SHP77 (cell line): ENCODE measurements around the gene FBRS.
"Not testable (repeated sequence)": the region's sequence is repeated elsewhere in the genome, so short reads cannot be mapped to it uniquely, and the experiment has no call there.

Experiments used
- DNase-seq, 2 experiments: peaks; one replicate each; lab custom pipeline; 2025; lab: John Stamatoyannopoulos, UW

FBRS gene

DNA sequence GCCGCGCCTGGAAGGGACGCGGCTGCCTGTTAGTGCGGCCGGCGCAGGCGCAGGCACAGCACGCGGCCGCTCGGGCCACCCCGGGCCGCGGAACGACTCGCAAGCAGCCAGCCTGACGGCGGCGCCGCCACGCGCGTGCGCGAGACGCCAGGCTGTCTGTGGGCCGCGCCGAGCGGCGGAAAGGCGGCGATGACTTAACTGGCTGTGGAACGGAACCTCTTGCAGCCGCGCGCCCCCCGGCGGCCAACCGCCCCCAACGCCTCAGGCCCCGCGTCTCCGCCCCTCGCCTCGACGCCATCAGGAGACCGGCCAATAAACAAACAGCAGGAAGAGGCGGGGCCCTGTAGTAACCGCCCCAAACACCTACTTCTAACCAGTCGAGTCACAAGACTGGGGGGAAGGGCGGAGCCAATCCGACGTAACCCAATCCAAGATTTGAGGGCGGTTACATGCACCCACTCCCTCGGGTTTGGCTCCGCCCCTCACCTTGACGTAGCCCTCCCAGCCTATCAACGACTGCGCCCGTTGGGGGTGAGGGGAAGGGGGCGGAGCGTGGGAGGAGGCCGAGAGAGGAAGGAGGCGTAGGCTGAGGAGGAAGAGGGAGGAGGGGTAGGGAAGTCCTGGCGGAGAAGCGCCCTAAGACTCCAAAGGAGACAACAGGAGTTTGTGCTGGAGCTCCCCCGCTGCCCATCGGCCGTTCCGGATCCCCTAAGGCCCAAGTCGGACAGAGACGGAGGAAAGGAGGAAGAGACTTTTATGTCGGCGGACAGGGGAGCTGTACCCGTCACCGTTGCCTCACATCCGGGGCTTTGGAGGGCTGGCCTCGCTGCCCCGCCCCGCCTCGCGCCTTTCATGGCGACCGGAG is at the start of gene FBRS:
FBRS (plus strand) TSS at position 566 of the 865 bp plus-strand sequence. CDS start 1,088 bp downstream, outside the sequence.
- DNase-seq: peak; percentile 100

GRCh38 chr16:30609002-30609925 is 49.0 kb upstream of the FBRS start:
- DNase-seq: peak; percentile 36 to 49

GRCh38 chr16:30609926-30610839 is 48.0 kb upstream of the FBRS start, which contains the start of gene ZNF689:
Gene ZNF689 (minus strand): TSS chr16:30610389. CDS start chr16:30610041, 348 bp downstream.
- DNase-seq: peak; percentile 98

- peak; percentile 92 to 94 for DNase-seq
Observed at GRCh38 chr16:30615358-30616091, 42.7 kb upstream of the FBRS start.

- DNase-seq: peak; percentile 10 to 29
Observed at GRCh38 chr16:30619202-30619601, 39.0 kb upstream of the FBRS start.

DNA sequence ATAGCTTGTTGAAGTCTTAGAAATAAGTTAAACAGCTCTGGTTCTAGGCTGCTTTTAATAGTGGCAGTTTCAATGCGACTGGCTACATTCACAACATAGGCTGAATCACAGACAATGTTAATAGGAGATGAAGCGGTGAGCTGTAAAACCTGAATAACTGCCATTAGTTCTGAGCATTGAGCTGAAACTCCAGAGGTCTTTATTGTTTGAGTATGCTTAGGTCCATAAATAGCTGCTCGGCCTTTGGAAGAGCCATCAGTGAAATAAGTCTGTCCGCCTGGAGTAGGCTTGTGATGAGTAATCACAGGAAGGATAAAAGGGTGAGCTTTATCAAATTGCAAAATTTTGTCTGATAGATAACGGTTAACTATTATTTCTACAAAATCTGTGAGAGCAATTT is 38.6 kb upstream of the FBRS start:
- peak; percentile 15 to 23 for DNase-seq

DNA sequence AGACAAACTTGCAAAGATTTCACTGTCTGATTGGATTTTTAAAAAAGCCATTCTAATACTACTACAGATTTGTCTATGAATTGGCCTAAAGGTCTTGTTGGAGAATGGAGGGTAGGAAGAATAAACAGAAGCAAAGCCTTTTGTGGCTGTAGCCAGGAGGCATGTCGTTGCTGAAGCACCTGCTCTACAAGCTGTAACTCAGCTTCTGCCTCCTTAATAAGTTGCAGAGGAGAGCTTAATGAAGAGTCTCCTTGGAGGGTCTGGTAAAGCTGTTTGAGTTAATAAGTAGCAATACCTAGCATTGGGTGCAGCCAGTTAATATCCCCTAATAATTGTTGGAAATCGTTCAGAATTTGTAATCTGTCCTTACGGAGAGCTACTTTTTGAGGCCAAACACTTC is 38.1 kb upstream of the FBRS start:
- DNase-seq: peak in 1 of 2 experiments; percentile 20

DNA sequence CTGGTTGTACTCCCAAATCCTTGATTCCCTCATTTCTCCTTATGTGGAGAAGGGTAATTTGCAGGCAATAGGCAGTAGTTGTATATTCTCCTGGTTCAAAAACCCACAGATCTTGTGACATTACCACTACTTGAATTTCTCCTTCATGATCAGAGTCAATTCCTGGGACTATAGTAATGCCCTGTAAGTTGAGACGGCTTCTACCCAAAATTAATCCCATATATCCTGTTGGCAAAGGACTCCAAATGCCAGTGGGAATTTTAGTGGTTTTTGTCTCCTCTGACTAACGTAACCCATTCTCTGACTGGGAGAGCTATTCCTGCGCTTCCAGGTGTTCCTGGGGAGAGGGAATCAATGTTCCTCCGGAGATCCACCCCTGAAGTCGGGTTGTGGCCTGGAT is 36.5 kb upstream of the FBRS start:
- no peak for DNase-seq

GRCh38 chr16:30622455-30623032 is 35.7 kb upstream of the FBRS start:
- DNase-seq: no peak

DNA sequence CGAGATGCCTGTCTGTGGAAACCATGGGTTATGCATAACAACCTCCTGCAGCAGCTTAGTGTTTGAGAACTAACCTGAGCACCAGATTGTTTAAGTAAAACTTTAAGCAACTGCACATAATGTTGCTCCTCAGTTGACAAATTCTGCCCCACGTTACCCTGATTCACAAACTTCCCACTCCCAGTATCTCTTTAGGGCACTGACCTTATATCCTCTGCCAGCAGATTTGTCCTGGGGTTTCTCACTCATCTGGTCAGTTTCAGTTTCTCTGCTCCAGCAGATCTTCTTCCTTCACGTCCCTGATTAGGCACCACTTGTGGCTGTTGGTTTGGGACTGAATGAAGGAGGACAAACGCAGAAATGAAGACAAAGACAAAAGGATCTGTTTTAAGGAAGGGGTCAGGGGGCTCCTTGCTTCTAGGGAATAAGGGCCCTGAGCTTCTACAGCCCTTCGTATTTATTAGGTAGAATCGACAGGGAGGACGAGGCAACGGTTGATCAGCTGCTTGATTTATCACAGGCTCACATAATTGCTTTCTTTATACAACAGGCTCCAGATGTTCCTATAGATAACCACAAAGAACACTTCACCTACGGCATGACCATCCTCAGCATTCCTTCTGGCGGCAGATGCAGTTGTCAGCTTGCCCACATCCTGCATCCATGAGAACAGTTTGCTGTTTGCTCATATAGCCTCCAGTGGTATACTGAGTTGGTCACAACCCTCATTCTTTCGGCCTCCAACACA is 34.5 kb upstream of the FBRS start:
- peak; percentile 25 to 28 for DNase-seq

DNA sequence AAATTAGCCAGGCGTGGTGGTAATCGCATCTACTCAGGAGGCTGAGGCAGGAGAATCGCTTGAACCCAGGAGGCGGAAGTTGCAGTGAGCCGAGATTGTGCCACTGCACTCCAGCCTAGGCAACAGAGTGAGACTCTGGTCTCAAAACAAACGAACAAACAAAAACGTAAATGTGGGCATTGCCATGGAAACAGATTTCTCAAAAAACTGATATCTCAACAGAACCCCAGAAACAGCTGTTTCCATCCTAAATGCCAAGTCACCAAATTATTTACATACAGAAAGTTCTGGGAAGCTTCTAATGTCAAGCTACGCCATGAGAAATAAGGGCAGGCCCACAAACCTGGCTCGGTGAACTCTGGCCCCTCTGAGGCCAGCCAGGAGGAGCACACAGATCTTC is 32.0 kb upstream of the FBRS start:
- DNase-seq: no peak

- peak; percentile 86 to 87 for DNase-seq
Observed at GRCh38 chr16:30628628-30629540, 29.3 kb upstream of the FBRS start.

DNA sequence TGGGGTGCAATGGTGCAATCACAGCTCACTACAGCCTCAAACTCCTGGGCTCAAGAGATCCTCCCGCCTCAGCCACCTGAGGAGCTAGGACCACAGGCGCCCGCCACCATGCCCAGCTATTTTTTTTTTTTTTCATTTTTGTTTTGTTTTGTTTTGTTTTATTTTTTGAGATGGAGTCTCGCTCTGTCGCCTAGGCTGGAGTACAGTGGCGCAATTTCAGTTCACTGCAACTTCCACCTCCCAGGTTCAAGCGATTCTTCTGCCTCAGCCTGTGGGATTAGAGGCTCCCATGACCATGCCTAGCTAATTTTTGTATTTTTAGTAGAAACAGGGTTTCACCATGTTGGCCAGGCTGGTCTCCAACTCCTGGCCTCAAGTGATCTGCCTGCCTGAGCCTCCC is 25.8 kb upstream of the FBRS start:
- DNase-seq: not testable (repeated sequence)

GRCh38 chr16:30633526-30633925 is 24.7 kb upstream of the FBRS start:
- no peak for DNase-seq

GRCh38 chr16:30636599-30636998 is 21.6 kb upstream of the FBRS start:
- no peak for DNase-seq

DNA sequence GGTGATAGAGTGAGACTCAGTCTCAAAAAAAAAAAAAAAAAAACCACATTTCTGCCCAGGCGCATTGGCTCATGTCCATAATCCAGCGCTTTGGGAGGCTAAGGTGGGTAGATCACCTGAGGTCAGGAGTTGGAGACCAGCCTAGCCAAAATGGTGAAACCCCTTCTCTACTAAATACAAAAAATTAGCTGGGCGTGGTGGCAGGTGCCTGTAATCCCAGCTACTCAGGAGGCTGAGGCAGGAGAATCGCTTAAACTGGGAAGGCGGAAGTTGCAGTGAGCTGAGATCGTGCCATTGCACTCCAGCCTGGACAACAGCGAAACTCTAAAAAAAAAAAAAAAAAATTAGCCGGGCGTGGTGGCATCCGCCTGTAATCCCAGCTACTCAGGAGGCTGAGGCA is 21.1 kb upstream of the FBRS start:
- DNase-seq: not testable (repeated sequence)

GRCh38 chr16:30637944-30638343 is 20.3 kb upstream of the FBRS start:
- DNase-seq: peak; percentile 61 to 74

DNA sequence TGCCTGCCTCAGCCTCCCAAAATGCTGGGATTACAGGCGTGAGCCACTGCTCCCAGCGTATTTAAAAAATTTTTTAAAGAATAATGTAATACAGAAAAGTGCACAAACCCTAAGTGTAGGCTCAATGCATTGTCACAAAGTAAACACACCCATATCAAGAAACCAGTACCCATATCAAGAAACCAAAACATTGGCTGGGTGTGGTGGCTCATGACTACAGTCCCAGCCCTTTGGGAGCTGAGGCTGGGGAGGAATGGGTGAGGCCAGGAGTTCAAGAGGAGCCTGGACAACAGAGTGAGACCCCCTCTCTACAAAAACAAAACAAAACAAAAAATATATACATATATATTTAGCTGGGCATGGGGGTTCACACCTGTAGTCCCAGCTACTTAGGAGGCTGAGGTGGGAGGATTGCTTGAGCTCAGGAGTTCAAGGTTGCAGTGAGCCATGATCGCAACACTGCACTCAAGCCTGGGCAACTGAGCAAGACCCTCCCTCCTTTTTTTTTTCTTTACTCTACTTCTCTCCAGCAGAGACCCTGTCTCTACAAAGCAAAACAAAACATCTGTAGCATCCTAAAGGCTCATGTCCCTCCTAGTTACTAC is 16.8 kb upstream of the FBRS start:
- no peak for DNase-seq
